ENCODE results near the gene REXO5.

DNA sequence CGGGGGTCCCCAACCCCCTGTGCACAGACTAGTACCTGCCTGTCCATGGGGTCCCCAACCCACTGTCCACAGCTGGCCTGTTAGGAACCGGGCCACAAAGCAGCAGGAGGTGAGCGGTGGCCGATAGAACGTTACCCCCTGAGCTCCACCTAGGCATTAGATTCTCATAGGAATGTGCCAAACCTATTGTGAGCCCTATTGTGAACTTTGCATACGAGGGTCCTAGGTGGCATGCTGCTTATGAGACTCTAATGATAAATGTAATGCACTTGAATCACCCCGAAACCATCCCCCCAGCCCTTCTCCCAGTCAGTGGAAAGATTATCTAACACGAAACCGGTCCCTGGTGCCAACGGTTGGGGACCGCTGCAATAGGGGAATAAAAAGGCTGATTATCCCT is 1.5 kb downstream of the REXO5 start:
- TF ChIP-seq POLR2A (IDR thresholded peaks at IDR 0.05): no peak
- no peak for TF ChIP-seq CTCF (IDR thresholded peaks at IDR 0.05)
- no peak for TF ChIP-seq POLR2AphosphoS5 (IDR thresholded peaks at IDR 0.05)

Data from upper lobe of left lung (tissue), 4 donors.